ENCODE data around the gene PRICKLE4.
"Not testable (repeated sequence)": the region's sequence is repeated elsewhere in the genome, so short reads cannot be mapped to it uniquely, and the experiment has no call there.

PRICKLE4 gene

DNA sequence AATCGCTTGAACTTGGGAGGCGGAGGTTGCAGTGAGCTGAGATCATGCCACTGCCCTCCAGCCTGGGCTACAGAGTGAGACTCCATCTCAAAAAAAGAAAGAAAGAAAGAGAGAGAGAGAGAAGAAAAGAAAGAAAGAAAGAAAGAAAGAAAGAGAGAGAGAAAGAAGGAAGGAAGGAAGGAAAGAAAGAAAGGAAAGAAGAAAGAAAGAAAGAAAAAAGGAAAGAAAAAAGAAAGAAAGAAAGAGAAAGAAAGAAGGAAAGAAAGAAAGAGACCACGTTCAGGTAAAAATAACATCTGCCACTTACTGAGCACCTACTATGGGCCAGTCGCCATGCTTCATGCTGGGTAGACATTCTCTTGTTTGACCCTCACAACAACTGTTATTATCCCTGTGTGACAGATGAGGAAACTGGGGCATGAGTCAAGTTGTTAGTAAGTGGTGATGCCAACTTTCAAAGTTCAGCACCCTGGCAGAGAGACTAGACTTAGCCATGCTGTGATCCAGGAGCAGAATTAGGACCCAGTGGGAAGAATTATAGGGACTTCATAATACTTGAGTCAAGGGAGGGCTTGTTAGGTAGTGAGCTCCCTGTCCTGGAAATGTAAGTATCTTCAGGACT is 14.4 kb upstream of the PRICKLE4 start:
- H3K27me3 ChIP-seq (ENCODE audit: control insufficient read depth in 1 of 2, insufficient read depth in 2 of 2, low read length in 2 of 2); H3K27ac ChIP-seq (ENCODE audit: low read depth, low read length); H3K9ac ChIP-seq (ENCODE audit: low read length); H3K4me3 ChIP-seq (ENCODE audit: low read depth in 1 of 2, low read length in 2 of 2); H3K9me3 ChIP-seq (ENCODE audit: low read length): not testable (repeated sequence)
- Histone ChIP-seq H3K4me1 (ENCODE audit: insufficient read depth, low read length) (peaks cover 11% of the 10 kb centered on the region), H3K36me3 (ENCODE audit: insufficient read depth, low read length) (peaks cover 10% of the 10 kb centered on the region)

DNA sequence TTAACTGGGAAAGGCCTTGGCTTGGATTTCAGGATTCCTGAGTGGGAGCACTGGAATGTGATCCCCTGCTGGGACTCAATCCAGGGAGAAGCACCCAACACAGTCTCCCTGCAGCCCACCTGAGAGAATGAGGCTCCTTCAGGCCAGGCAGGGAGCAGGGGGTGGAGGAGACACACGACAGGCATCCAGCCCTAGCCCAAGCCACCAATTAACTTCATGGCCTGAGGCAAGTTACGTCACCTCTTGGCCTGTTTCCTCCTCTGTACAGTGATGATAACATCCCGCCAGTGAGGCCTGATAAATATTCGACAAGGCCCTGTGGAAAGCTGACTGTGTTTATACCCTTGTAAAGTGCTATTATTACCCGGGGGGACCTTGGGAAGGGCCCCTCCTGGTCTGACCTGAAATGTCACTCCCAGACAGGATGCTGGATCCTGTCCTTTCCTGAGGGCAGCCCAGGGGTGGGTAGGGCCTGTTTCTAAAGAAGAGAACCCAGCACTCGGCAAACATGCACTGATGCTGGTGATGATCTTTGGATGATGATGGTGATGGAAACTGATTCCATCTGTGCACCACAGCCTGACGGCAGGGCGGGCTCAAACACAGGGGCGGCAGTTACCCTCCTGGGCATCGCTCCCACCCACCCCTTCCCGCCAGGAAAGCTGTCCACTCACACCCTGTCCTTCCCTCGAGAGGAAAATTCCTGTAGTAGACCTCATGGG is 13.3 kb upstream of the PRICKLE4 start:
- Histone ChIP-seq H3K36me3 (ENCODE audit: insufficient read depth, low read length) (peaks cover 21% of the 10 kb centered on the region), H3K4me1 (ENCODE audit: insufficient read depth, low read length) (peaks cover 11% of the 10 kb centered on the region), H3K9me3 (ENCODE audit: low read length) (no peaks in the 10 kb centered on the region), H3K27me3 (ENCODE audit: control insufficient read depth in 1 of 2, insufficient read depth in 2 of 2, low read length in 2 of 2) (no peaks in the 10 kb centered on the region), H3K9ac (ENCODE audit: low read length) (no peak overlapping the region), H3K4me3 (ENCODE audit: low read depth in 1 of 2, low read length in 2 of 2) (no peak overlapping the region), H3K27ac (ENCODE audit: low read depth, low read length) (no peak overlapping the region)

DNA sequence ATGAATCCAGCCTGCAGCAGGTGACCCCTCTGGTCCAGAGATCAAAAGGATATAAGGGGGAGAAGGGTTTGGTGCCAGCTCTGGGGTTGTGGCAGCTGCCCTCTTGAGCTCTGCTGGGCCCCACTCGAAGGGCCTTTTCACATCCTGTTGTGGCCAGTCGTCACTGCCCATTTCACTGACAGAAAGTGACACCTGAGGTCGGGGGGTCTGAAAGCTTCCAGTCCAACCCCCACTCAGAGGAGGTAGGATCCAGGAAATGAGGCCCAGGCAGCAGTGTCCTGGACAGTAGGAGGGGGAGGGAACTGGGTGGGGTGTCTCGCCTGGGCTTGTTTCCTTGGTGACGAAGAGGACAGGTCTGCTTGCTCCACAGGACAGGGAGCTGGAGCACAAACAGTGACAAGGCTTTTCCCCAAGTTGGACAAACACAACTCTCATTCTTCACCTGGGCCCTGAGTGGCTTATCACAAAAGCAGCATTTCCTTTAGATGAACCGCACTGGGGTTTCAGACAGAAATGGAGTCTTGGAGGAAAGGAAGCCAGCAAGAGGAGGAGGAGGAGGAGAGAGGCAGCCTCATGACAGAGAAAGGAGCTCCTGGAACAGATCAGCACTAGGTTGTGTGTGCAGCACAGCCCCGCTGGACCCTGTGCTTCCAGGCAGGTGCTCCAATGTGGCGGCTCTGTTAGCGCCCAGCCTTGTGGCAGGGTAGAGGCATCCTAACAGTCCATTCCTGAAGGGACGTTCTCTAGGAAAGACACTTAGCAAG is 11.9 kb upstream of the PRICKLE4 start:
- Histone ChIP-seq H3K27ac (ENCODE audit: low read depth, low read length) (no peak overlapping the region), H3K4me3 (ENCODE audit: low read depth in 1 of 2, low read length in 2 of 2) (no peak overlapping the region), H3K4me1 (ENCODE audit: insufficient read depth, low read length) (peaks cover 11% of the 10 kb centered on the region), H3K36me3 (ENCODE audit: insufficient read depth, low read length) (peaks cover 29% of the 10 kb centered on the region), H3K9me3 (ENCODE audit: low read length) (no peaks in the 10 kb centered on the region), H3K27me3 (ENCODE audit: control insufficient read depth in 1 of 2, insufficient read depth in 2 of 2, low read length in 2 of 2) (no peaks in the 10 kb centered on the region), H3K9ac (ENCODE audit: low read length) (no peak overlapping the region)

DNA sequence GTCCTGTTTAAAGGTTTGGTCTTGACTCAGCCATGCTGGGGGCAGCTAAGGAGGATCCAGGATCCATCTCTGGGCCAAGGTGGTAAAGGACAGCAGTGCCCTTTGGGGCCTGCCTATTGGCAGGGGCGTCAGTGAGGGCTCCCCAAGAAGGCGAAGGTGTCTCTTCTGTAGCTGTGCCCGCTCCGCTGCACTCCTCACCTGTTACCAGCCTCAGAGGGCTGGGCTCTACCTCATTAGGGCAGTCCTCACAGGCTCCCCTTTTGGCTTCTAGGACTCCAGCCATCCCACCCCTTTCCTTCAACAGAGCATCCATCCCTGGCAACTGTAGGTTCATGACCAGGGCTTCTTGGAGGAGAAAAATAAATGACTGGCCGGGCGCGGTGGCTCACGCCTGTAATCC is 11.2 kb upstream of the PRICKLE4 start:
- Histone ChIP-seq H3K27ac (ENCODE audit: low read depth, low read length) (no peak overlapping the region), H3K27me3 (ENCODE audit: control insufficient read depth in 1 of 2, insufficient read depth in 2 of 2, low read length in 2 of 2) (no peaks in the 10 kb centered on the region), H3K9me3 (ENCODE audit: low read length) (no peaks in the 10 kb centered on the region), H3K4me3 (ENCODE audit: low read depth in 1 of 2, low read length in 2 of 2) (no peak overlapping the region), H3K9ac (ENCODE audit: low read length) (no peak overlapping the region), H3K4me1 (ENCODE audit: insufficient read depth, low read length) (peaks cover 11% of the 10 kb centered on the region), H3K36me3 (ENCODE audit: insufficient read depth, low read length) (peaks cover 33% of the 10 kb centered on the region)

DNA sequence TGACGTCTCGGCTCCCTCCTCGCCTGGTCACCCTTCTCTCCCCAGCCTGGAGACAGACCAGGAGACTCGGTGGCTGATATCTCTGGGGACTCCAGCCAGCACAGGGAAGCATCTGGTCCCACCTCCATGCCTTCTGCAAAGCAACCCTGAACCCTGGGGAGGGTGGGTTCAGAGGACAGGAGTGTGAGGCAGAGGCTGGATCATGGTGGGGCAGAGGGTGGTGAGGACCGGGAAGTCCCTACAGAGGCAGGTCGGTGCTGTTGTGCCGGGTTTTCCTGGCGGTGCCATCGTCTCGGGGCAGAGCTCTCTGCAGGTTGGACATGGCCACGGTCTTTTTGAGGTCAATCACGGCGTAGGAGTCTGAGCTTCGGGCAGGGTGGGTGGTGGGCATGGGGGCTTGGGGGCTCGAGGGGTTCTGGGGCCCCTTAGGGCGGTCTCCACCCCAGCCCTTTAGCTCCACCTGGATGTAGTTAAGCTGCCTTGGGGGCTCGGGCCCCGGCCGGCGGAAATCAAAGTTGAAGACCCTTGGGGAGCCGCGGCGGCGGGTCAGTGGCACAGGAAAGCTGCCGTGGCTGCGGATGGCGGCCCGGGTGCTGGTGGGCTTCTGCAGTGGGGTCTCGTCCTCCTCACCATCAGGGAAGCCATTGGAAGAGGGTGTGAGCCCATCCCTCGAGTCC is 10.1 kb upstream of the PRICKLE4 start:
- H3K9ac ChIP-seq (ENCODE audit: low read length): no peak overlapping the region
- H3K9me3 ChIP-seq (ENCODE audit: low read length): no peaks in the 10 kb centered on the region
- H3K4me1 ChIP-seq (ENCODE audit: insufficient read depth, low read length): peaks cover 11% of the 10 kb centered on the region
- no peaks in the 10 kb centered on the region for H3K27me3 ChIP-seq (ENCODE audit: control insufficient read depth in 1 of 2, insufficient read depth in 2 of 2, low read length in 2 of 2)
- H3K4me3 ChIP-seq (ENCODE audit: low read depth in 1 of 2, low read length in 2 of 2): no peak overlapping the region
- peaks cover 44% of the 10 kb centered on the region for H3K36me3 ChIP-seq (ENCODE audit: insufficient read depth, low read length)
- H3K27ac ChIP-seq (ENCODE audit: low read depth, low read length): no peak overlapping the region

GRCh38 chr6:41771058-41771983 is 9.3 kb upstream of the PRICKLE4 start:
- no peaks in the 10 kb centered on the region for H3K27me3 ChIP-seq (ENCODE audit: control insufficient read depth in 1 of 2, insufficient read depth in 2 of 2, low read length in 2 of 2)
- H3K9me3 ChIP-seq (ENCODE audit: low read length): no peaks in the 10 kb centered on the region
- H3K4me3 ChIP-seq (ENCODE audit: low read depth in 1 of 2, low read length in 2 of 2): no peak overlapping the region
- H3K9ac ChIP-seq (ENCODE audit: low read length): no peak overlapping the region
- peaks cover 49% of the 10 kb centered on the region for H3K36me3 ChIP-seq (ENCODE audit: insufficient read depth, low read length)
- peaks cover 11% of the 10 kb centered on the region for H3K4me1 ChIP-seq (ENCODE audit: insufficient read depth, low read length)
- H3K27ac ChIP-seq (ENCODE audit: low read depth, low read length): no peak overlapping the region

GRCh38 chr6:41774841-41775240 is 5.7 kb upstream of the PRICKLE4 start:
- peaks cover 49% of the 10 kb centered on the region for H3K36me3 ChIP-seq (ENCODE audit: insufficient read depth, low read length)
- no peak overlapping the region for H3K9ac ChIP-seq (ENCODE audit: low read length)
- H3K27ac ChIP-seq (ENCODE audit: low read depth, low read length): no peak overlapping the region
- no peaks in the 10 kb centered on the region for H3K9me3 ChIP-seq (ENCODE audit: low read length)
- no peak overlapping the region for H3K4me3 ChIP-seq (ENCODE audit: low read depth in 1 of 2, low read length in 2 of 2)
- H3K27me3 ChIP-seq (ENCODE audit: control insufficient read depth in 1 of 2, insufficient read depth in 2 of 2, low read length in 2 of 2): no peaks in the 10 kb centered on the region
- peaks cover 10% of the 10 kb centered on the region for H3K4me1 ChIP-seq (ENCODE audit: insufficient read depth, low read length)

- no peak overlapping the region for H3K27ac ChIP-seq (ENCODE audit: low read depth, low read length)
- peaks cover 49% of the 10 kb centered on the region for H3K36me3 ChIP-seq (ENCODE audit: insufficient read depth, low read length)
- H3K4me1 ChIP-seq (ENCODE audit: insufficient read depth, low read length): peaks cover 10% of the 10 kb centered on the region
- no peak overlapping the region for H3K4me3 ChIP-seq (ENCODE audit: low read depth in 1 of 2, low read length in 2 of 2)
- no peaks in the 10 kb centered on the region for H3K9me3 ChIP-seq (ENCODE audit: low read length)
- no peaks in the 10 kb centered on the region for H3K27me3 ChIP-seq (ENCODE audit: control insufficient read depth in 1 of 2, insufficient read depth in 2 of 2, low read length in 2 of 2)
- H3K9ac ChIP-seq (ENCODE audit: low read length): no peak overlapping the region
Measured at GRCh38 chr6:41775293-41775882, 5.2 kb upstream of the PRICKLE4 start.

GRCh38 chr6:41777551-41778285 is 2.9 kb upstream of the PRICKLE4 start:
- H3K9me3 ChIP-seq (ENCODE audit: low read length): no peaks in the 10 kb centered on the region
- H3K36me3 ChIP-seq (ENCODE audit: insufficient read depth, low read length): peaks cover 32% of the 10 kb centered on the region
- no peak overlapping the region for H3K4me3 ChIP-seq (ENCODE audit: low read depth in 1 of 2, low read length in 2 of 2)
- H3K9ac ChIP-seq (ENCODE audit: low read length): no peak overlapping the region
- H3K27ac ChIP-seq (ENCODE audit: low read depth, low read length): no peak overlapping the region
- H3K27me3 ChIP-seq (ENCODE audit: control insufficient read depth in 1 of 2, insufficient read depth in 2 of 2, low read length in 2 of 2): no peaks in the 10 kb centered on the region
- peaks cover 19% of the 10 kb centered on the region for H3K4me1 ChIP-seq (ENCODE audit: insufficient read depth, low read length)

DNA sequence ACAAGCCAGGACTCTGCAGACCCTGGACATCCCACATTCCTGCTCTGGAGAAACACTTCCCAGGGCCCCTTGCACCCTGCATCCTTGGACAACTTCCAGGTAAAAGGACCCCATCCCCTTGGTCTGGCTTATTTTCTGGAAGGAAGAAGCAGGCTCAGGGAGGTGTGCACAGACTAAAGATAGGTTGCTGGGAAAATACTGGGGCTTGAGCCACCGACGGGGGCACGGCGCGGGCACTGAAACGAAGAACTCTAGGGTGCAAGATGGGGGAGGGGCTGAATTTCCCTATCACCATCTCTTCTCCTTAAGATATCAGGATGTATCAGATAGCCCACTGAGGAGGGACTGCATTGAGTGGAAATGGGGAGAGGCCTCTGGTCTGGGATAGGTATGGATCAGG is 1.7 kb upstream of the PRICKLE4 start:
- Histone ChIP-seq H3K4me3 (ENCODE audit: low read depth in 1 of 2, low read length in 2 of 2) (peak overlapping the region; percentile 37 to 63), H3K36me3 (ENCODE audit: insufficient read depth, low read length) (peaks cover 29% of the 10 kb centered on the region), H3K9ac (ENCODE audit: low read length) (peak overlapping the region; percentile 71), H3K27ac (ENCODE audit: low read depth, low read length) (no peak overlapping the region), H3K9me3 (ENCODE audit: low read length) (no peaks in the 10 kb centered on the region), H3K4me1 (ENCODE audit: insufficient read depth, low read length) (peaks cover 19% of the 10 kb centered on the region), H3K27me3 (ENCODE audit: control insufficient read depth in 1 of 2, insufficient read depth in 2 of 2, low read length in 2 of 2) (no peaks in the 10 kb centered on the region)

Data from muscle layer of colon (tissue), 2 donors.